IMR-90 (cell line): Measurements from ENCODE around the gene SNCG. TPM values are rescaled to one million over a fixed set of nuclear protein-coding genes. Genes with fewer than 3 reads are reported as not detected.

Source experiments
- ATAC-seq: fragments of 200-7000 bp; cut with Tn5 transposase; 2 replicates; pipeline ENCODE4 v1.9.1; 2020; ENCODE audit warnings: low read depth, mild to moderate bottlenecking, moderate library complexity
- BruUV-seq: library from RNA; stranded (reverse); fragments of 400-500 nt; replicated peaks from 2 replicates; lab custom pipeline; 2021; lab: Mats Ljungman, UMichigan
- CTCF ChIA-PET: fragments of 300-600 bp; formaldehyde crosslinking; extraction: SDS; loops from one replicate; lab custom pipeline; 2021; ENCODE audit warnings: antibody characterized with exemption; lab: Yijun Ruan, JAX
- POLR2A ChIA-PET: fragments of 300-600 bp; sonication (Branson Sonifier 250); formaldehyde crosslinking; loops from one replicate; lab custom pipeline; 2022; ENCODE audit warnings: antibody characterized with exemption; ENCODE audit not compliant: unreplicated experiment; lab: Charles Lee
- DNase-seq: peaks from one replicate; pipeline ENCODE4 v3.0.0; 2013
- H2AFZ ChIP-seq: replicated peaks from 2 replicates; pipeline ENCODE3; 2013; ENCODE audit warnings: low read length, mild to moderate bottlenecking; ENCODE audit not compliant: poor library complexity
- H2AK5ac ChIP-seq: 2 replicates; pipeline ENCODE4 v1.6.1; 2013; ENCODE audit warnings: low read depth, low read length, inconsistent platforms
- H2AK9ac ChIP-seq: replicated peaks from 2 replicates; pipeline ENCODE3; 2013; ENCODE audit warnings: mild to moderate bottlenecking, low read depth, low read length, moderate library complexity; ENCODE audit not compliant: poor library complexity
- H2BK120ac ChIP-seq: 2 replicates; pipeline ENCODE4 v1.6.1; 2013; ENCODE audit warnings: low read depth, low read length, inconsistent platforms
- H2BK15ac ChIP-seq: 3 replicates; pipeline ENCODE4 v1.6.1; 2013; ENCODE audit warnings: low read depth, low read length, inconsistent platforms
- H2BK20ac ChIP-seq: 2 replicates; pipeline ENCODE4 v1.6.1; 2013; ENCODE audit warnings: low read depth, mild to moderate bottlenecking, inconsistent platforms, low read length, moderate library complexity
- H2BK5ac ChIP-seq: 2 replicates; pipeline ENCODE4 v1.6.1; 2013; ENCODE audit warnings: mild to moderate bottlenecking, low read depth, low read length, inconsistent platforms; ENCODE audit not compliant: poor library complexity, severe bottlenecking
- H3K14ac ChIP-seq: replicated peaks from 2 replicates; pipeline ENCODE4 v1.6.1; 2013; ENCODE audit warnings: low read depth, low read length, inconsistent platforms
- H3K18ac ChIP-seq: 2 replicates; pipeline ENCODE4 v1.6.1; 2013; ENCODE audit warnings: low read depth, low read length, control low read depth
- H3K23ac ChIP-seq: 2 replicates; pipeline ENCODE4 v1.6.1; 2013; ENCODE audit warnings: low read depth, low read length, inconsistent platforms
- H3K27ac ChIP-seq: 2 replicates; pipeline ENCODE4 v1.5.1; 2013; ENCODE audit warnings: mild to moderate bottlenecking, control low read depth, low read length; ENCODE audit not compliant: insufficient read depth
- H3K27me3 ChIP-seq: 2 replicates; pipeline ENCODE4 v1.6.1; 2013; ENCODE audit warnings: low read length; ENCODE audit not compliant: control insufficient read depth, insufficient read depth
- H3K36me3 ChIP-seq: 2 replicates; pipeline ENCODE4 v1.6.1; 2013; ENCODE audit warnings: low read length, mixed read lengths; ENCODE audit not compliant: control insufficient read depth, insufficient read depth
- H3K4ac ChIP-seq: 2 replicates; pipeline ENCODE4 v1.6.1; 2013; ENCODE audit warnings: low read depth, low read length, inconsistent platforms
- H3K4me1 ChIP-seq: 2 replicates; pipeline ENCODE4 v1.6.1; 2013; ENCODE audit warnings: low read length, mixed read lengths; ENCODE audit not compliant: control insufficient read depth, insufficient read depth
- H3K4me2 ChIP-seq: 2 replicates; pipeline ENCODE4 v1.6.1; 2013; ENCODE audit warnings: low read depth, mild to moderate bottlenecking, control low read depth, low read length, moderate library complexity
- H3K4me3 ChIP-seq: 2 replicates; pipeline ENCODE4 v1.5.1; 2013; ENCODE audit warnings: low read depth, mild to moderate bottlenecking, control low read depth, low read length, moderate library complexity; ENCODE audit not compliant: insufficient read depth
- H3K56ac ChIP-seq: 2 replicates; pipeline ENCODE4 v1.6.1; 2013; ENCODE audit warnings: low read length, inconsistent platforms; ENCODE audit not compliant: insufficient read depth; ENCODE audit errors: extremely low read depth
- H3K79me1 ChIP-seq, 2 experiments: 2 replicates each; pipeline ENCODE4 v1.6.1; 2013; ENCODE audit warnings: low read length in 2 of 2, inconsistent platforms in 1 of 2, low read depth in 1 of 2
- H3K9ac ChIP-seq: 2 replicates; pipeline ENCODE4 v1.6.1; 2013; ENCODE audit warnings: low read depth, low read length, control low read depth
- H3K9me1 ChIP-seq: 2 replicates; pipeline ENCODE4 v1.6.1; 2013; ENCODE audit warnings: low read length, inconsistent platforms; ENCODE audit not compliant: insufficient read depth
- H3K9me3 ChIP-seq: 2 replicates; pipeline ENCODE4 v1.6.1; 2013; ENCODE audit warnings: low read length; ENCODE audit not compliant: control insufficient read depth, insufficient read depth
- H4K20me1 ChIP-seq: 2 replicates; pipeline ENCODE4 v1.6.1; 2013; ENCODE audit warnings: low read length, inconsistent platforms; ENCODE audit not compliant: insufficient read depth
- H4K5ac ChIP-seq: 2 replicates; pipeline ENCODE4 v1.6.1; 2013; ENCODE audit warnings: mild to moderate bottlenecking, low read depth, low read length, control low read depth
- H4K8ac ChIP-seq, 2 experiments: 2 replicates each; pipeline ENCODE4 v1.6.1; 2013; ENCODE audit warnings: low read depth in 2 of 2, low read length in 2 of 2, control low read depth in 1 of 2, inconsistent platforms in 1 of 2
- H4K91ac ChIP-seq: 2 replicates; pipeline ENCODE4 v1.6.1; 2013; ENCODE audit warnings: low read depth, low read length, inconsistent platforms; ENCODE audit not compliant: insufficient read depth
- CEBPB ChIP-seq: IDR thresholded peaks from 2 replicates; pipeline ENCODE4 v1.6.1; 2012; ENCODE audit warnings: low read depth, low read length, improper control_type of control experiment
- FOS ChIP-seq: fragments of 150-350 bp; IDR thresholded peaks from 2 replicates; pipeline ENCODE4 v1.6.1; 2016; ENCODE audit warnings: low read depth, low read length
- MAZ ChIP-seq: IDR thresholded peaks from 2 replicates; pipeline ENCODE4 v1.6.1; 2012; ENCODE audit warnings: low read depth, mild to moderate bottlenecking, low read length, improper control_type of control experiment, moderate library complexity, borderline replicate concordance
- WGBS, 2 experiments: methylation state at CpG; one replicate each; pipeline versions ENCODE4 v1.1.5 to v1.1.7; 2013; ENCODE audit warnings: missing lambda C conversion rate in 2 of 2; ENCODE audit not compliant: insufficient read length in 1 of 2; ENCODE audit errors: extremely low coverage in 2 of 2; 5-methylcytosine and 5-hydroxymethylcytosine counted together
- dilution Hi-C: fragments of 300-500 bp; cut with HindIII; formaldehyde crosslinking; loops from one replicate; pipeline ENCODE4 v1.14.3; 2018; ENCODE audit warnings: low sequenced_read_pairs; ENCODE audit not compliant: unreplicated experiment
- in situ Hi-C: fragments of 300-500 bp; cut with MboI; formaldehyde crosslinking; loops from 3 replicates; pipeline ENCODE4 v1.14.3; 2019; ENCODE audit warnings: low sequenced_read_pairs, inconsistent platforms, mixed read lengths
- intact Hi-C: fragments of 100-400 bp; cut with micrococcal nuclease; formaldehyde crosslinking; loops from 2 replicates; pipeline ENCODE4 v1.10.0; 2022
- polyA plus RNA-seq, 3 experiments: library from polyadenylated mRNA; depleted of rRNA; stranded (reverse); fragments of >200 nt; gene quantifications; 2 replicates each; pipeline ENCODE4 v1.2.3, GENCODE V29; 2012; ENCODE audit warnings: low replicate concordance in 1 of 3
- total RNA-seq: library from RNA; depleted of rRNA; stranded (reverse); fragments of >200 nt; gene quantifications from 2 replicates; pipeline ENCODE4 v1.2.3, GENCODE V29; 2012
- TF ChIP-seq, protein P1 (sequence below): fragments of 150-350 bp; IDR thresholded peaks from 2 replicates; pipeline ENCODE4 v1.6.1; 2016; ENCODE audit warnings: low read depth, mild to moderate bottlenecking, low read length, moderate library complexity, borderline replicate concordance
- TF ChIP-seq, protein P2 (sequence below): fragments of 150-350 bp; IDR thresholded peaks from 2 replicates; pipeline ENCODE4 v1.6.1; 2017; ENCODE audit warnings: mild to moderate bottlenecking, antibody characterized with exemption, low read length, low read depth

SNCG gene
- total and polyA plus RNA-seq, 2 of the 4 experiments (the other 2 are of a cell fraction): 10.6 to 19.0 TPM

GRCh38 chr10:86963341-86963919, 5.0 kb downstream of the SNCG start:
- Histone ChIP-seq H3K9ac (no peak overlapping the region), H2BK120ac (no peak overlapping the region), H4K91ac (no peak overlapping the region), H3K27me3 (no peaks in the 10 kb centered on the region), H3K56ac (no peak overlapping the region), H2AK5ac (0 out of 2 replicates have a peak overlapping the region, but pooled peaks have one; percentile 30), H3K79me1 (peaks cover 0 to 31% of the 10 kb centered on the region in 2 experiments; a peak in 1 of 4 replicates), H3K4ac (no peak overlapping the region; the same call in 1 of the 2 replicates), H3K23ac (no peak overlapping the region; the same call in 1 of the 2 replicates), H2BK5ac (no peak overlapping the region), H3K9me3 (no peaks in the 10 kb centered on the region), H2AK9ac (no peak overlapping the region), H3K36me3 (no peaks in the 10 kb centered on the region), H4K8ac (no peak overlapping the region), H3K27ac (no peak overlapping the region), H3K18ac (no peak overlapping the region), H2BK20ac (no peak overlapping the region), H3K4me2 (no peak overlapping the region), H3K4me3 (no peak overlapping the region), H3K14ac (no peak overlapping the region), H2BK15ac (no peak overlapping the region), H3K9me1 (peaks cover 19% of the 10 kb centered on the region), H4K5ac (no peak overlapping the region), H4K20me1 (no peaks in the 10 kb centered on the region), H2AFZ (no peak overlapping the region), H3K4me1 (peaks cover 23% of the 10 kb centered on the region)
- intact Hi-C loops: no loop called here
- in situ Hi-C loops: no loop called here
- WGBS, 2 experiments: 95% methylated on average over 4 of the region's 12 CpGs; no CpG with 5 or more reads in 1 of the 2 experiments
- DNase-seq (no peak), ATAC-seq (no peak)
- no TSS peak for BruUV-seq
- no peak for TF ChIP-seq MAZ
- no peak for TF ChIP-seq FOS
- TF ChIP-seq, protein P1, sequence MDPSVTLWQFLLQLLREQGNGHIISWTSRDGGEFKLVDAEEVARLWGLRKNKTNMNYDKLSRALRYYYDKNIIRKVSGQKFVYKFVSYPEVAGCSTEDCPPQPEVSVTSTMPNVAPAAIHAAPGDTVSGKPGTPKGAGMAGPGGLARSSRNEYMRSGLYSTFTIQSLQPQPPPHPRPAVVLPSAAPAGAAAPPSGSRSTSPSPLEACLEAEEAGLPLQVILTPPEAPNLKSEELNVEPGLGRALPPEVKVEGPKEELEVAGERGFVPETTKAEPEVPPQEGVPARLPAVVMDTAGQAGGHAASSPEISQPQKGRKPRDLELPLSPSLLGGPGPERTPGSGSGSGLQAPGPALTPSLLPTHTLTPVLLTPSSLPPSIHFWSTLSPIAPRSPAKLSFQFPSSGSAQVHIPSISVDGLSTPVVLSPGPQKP: no peak
- TF ChIP-seq CEBPB: no peak
- TF ChIP-seq, protein P2, sequence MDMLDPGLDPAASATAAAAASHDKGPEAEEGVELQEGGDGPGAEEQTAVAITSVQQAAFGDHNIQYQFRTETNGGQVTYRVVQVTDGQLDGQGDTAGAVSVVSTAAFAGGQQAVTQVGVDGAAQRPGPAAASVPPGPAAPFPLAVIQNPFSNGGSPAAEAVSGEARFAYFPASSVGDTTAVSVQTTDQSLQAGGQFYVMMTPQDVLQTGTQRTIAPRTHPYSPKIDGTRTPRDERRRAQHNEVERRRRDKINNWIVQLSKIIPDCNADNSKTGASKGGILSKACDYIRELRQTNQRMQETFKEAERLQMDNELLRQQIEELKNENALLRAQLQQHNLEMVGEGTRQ: no peak
- dilution Hi-C loops: no loop called here
- ChIA-PET POLR2A (no interaction called here), CTCF (no interaction called here)
